ENCODE data around the gene DENND4B.
"Not testable (repeated sequence)": the region's sequence is repeated elsewhere in the genome, so short reads cannot be mapped to it uniquely, and the experiment has no call there.

DENND4B gene

GRCh38 chr1:153916297-153916696 is 30.2 kb downstream of the DENND4B start:
- DNase-seq (no peak), ATAC-seq (no peak)
- no peak overlapping the region for H3K4me3 Mint-ChIP-seq
- H3K36me3 Mint-ChIP-seq (ENCODE audit: low read depth): peaks cover 16% of the 10 kb centered on the region
- H3K27me3 Mint-ChIP-seq: no peaks in the 10 kb centered on the region
- no peak overlapping the region for H3K27ac Mint-ChIP-seq
- no peaks in the 10 kb centered on the region for H3K9me3 Mint-ChIP-seq
- H3K4me1 Mint-ChIP-seq: peaks cover 68% of the 10 kb centered on the region

GRCh38 chr1:153912349-153912748 is 34.2 kb downstream of the DENND4B start:
- DNase-seq (no peak), ATAC-seq (no peak)
- no peak overlapping the region for H3K27ac Mint-ChIP-seq
- H3K27me3 Mint-ChIP-seq: no peaks in the 10 kb centered on the region
- H3K4me1 Mint-ChIP-seq: peaks cover 36% of the 10 kb centered on the region
- no peak overlapping the region for H3K4me3 Mint-ChIP-seq
- H3K9me3 Mint-ChIP-seq: peaks cover under 1% of the 10 kb centered on the region
- H3K36me3 Mint-ChIP-seq (ENCODE audit: low read depth): peaks cover 21% of the 10 kb centered on the region

GRCh38 chr1:153910560-153910959 is 36.0 kb downstream of the DENND4B start:
- H3K4me3 Mint-ChIP-seq, H3K27me3 Mint-ChIP-seq, H3K27ac Mint-ChIP-seq, DNase-seq, ATAC-seq, H3K9me3 Mint-ChIP-seq: not testable (repeated sequence)
- peaks cover 37% of the 10 kb centered on the region for H3K4me1 Mint-ChIP-seq
- H3K36me3 Mint-ChIP-seq (ENCODE audit: low read depth): peaks cover 28% of the 10 kb centered on the region

- Mint-ChIP-seq H3K27me3 (no peaks in the 10 kb centered on the region), H3K4me3 (no peak overlapping the region), H3K9me3 (peaks cover 5% of the 10 kb centered on the region), H3K27ac (no peak overlapping the region), H3K36me3 (ENCODE audit: low read depth) (peaks cover 28% of the 10 kb centered on the region), H3K4me1 (peaks cover 42% of the 10 kb centered on the region)
- DNase-seq (no peak), ATAC-seq (no peak)
Measured at GRCh38 chr1:153908071-153908470, 38.4 kb downstream of the DENND4B start.

GRCh38 chr1:153907134-153907533 is 39.4 kb downstream of the DENND4B start:
- Mint-ChIP-seq H3K27me3 (no peaks in the 10 kb centered on the region), H3K9me3 (peaks cover 5% of the 10 kb centered on the region), H3K4me1 (peaks cover 36% of the 10 kb centered on the region), H3K36me3 (ENCODE audit: low read depth) (peaks cover 27% of the 10 kb centered on the region), H3K27ac (peak overlapping the region; percentile 59), H3K4me3 (no peak overlapping the region)
- DNase-seq: no peak
- no peak for ATAC-seq

- no peaks in the 10 kb centered on the region for H3K27me3 Mint-ChIP-seq
- peaks cover 22% of the 10 kb centered on the region for H3K36me3 Mint-ChIP-seq (ENCODE audit: low read depth)
- H3K4me1 Mint-ChIP-seq: peaks cover 30% of the 10 kb centered on the region
- DNase-seq (no peak), ATAC-seq (no peak)
- no peak overlapping the region for H3K4me3 Mint-ChIP-seq
- H3K9me3 Mint-ChIP-seq: peaks cover 5% of the 10 kb centered on the region
- H3K27ac Mint-ChIP-seq: peak overlapping the region; percentile 18
Measured at GRCh38 chr1:153906396-153906795, 40.1 kb downstream of the DENND4B start.

GRCh38 chr1:153905908-153906307 is 40.6 kb downstream of the DENND4B start:
- DNase-seq, H3K9me3 Mint-ChIP-seq, ATAC-seq, H3K4me3 Mint-ChIP-seq, H3K27me3 Mint-ChIP-seq: not testable (repeated sequence)
- peak overlapping the region; percentile 18 for H3K27ac Mint-ChIP-seq
- H3K4me1 Mint-ChIP-seq: peaks cover 27% of the 10 kb centered on the region
- H3K36me3 Mint-ChIP-seq (ENCODE audit: low read depth): peaks cover 21% of the 10 kb centered on the region

GRCh38 chr1:153903841-153904455 is 42.6 kb downstream of the DENND4B start:
- Mint-ChIP-seq H3K9me3 (peaks cover 5% of the 10 kb centered on the region), H3K36me3 (ENCODE audit: low read depth) (peaks cover 25% of the 10 kb centered on the region), H3K27ac (no peak overlapping the region), H3K27me3 (no peaks in the 10 kb centered on the region), H3K4me1 (peaks cover 27% of the 10 kb centered on the region), H3K4me3 (no peak overlapping the region)
- DNase-seq (no peak), ATAC-seq (no peak)

- ATAC-seq (no peak), DNase-seq (no peak)
- Mint-ChIP-seq H3K36me3 (ENCODE audit: low read depth) (peaks cover 17% of the 10 kb centered on the region), H3K4me1 (peaks cover 10% of the 10 kb centered on the region), H3K9me3 (no peaks in the 10 kb centered on the region), H3K27ac (peak overlapping the region; percentile 46), H3K27me3 (no peaks in the 10 kb centered on the region), H3K4me3 (no peak overlapping the region)
Measured at GRCh38 chr1:153899509-153899908, 47.0 kb downstream of the DENND4B start.

- H3K27ac Mint-ChIP-seq, H3K4me1 Mint-ChIP-seq, H3K9me3 Mint-ChIP-seq, H3K4me3 Mint-ChIP-seq, DNase-seq, ATAC-seq, H3K27me3 Mint-ChIP-seq: not testable (repeated sequence)
- peaks cover 19% of the 10 kb centered on the region for H3K36me3 Mint-ChIP-seq (ENCODE audit: low read depth)
Measured at GRCh38 chr1:153895866-153896265, 50.7 kb downstream of the DENND4B start.

- not testable (repeated sequence) for H3K27me3 Mint-ChIP-seq, H3K27ac Mint-ChIP-seq, H3K9me3 Mint-ChIP-seq, ATAC-seq, DNase-seq, H3K4me3 Mint-ChIP-seq
- Mint-ChIP-seq H3K4me1 (peaks cover 39% of the 10 kb centered on the region), H3K36me3 (ENCODE audit: low read depth) (peaks cover 21% of the 10 kb centered on the region)
Measured at GRCh38 chr1:153891042-153891441, 55.5 kb downstream of the DENND4B start.

- Mint-ChIP-seq H3K4me1 (peaks cover 40% of the 10 kb centered on the region), H3K27me3 (no peaks in the 10 kb centered on the region), H3K36me3 (ENCODE audit: low read depth) (peaks cover 21% of the 10 kb centered on the region), H3K27ac (peak overlapping the region; percentile 47), H3K4me3 (peak overlapping the region; percentile 24), H3K9me3 (no peaks in the 10 kb centered on the region)
- ATAC-seq: no peak
- no peak for DNase-seq
Measured at GRCh38 chr1:153888533-153888932, 58.0 kb downstream of the DENND4B start.

GRCh38 chr1:153886127-153886526 is 60.4 kb downstream of the DENND4B start:
- H3K27me3 Mint-ChIP-seq: no peaks in the 10 kb centered on the region
- H3K36me3 Mint-ChIP-seq (ENCODE audit: low read depth): peaks cover 20% of the 10 kb centered on the region
- DNase-seq: no peak
- ATAC-seq: no peak
- peaks cover 39% of the 10 kb centered on the region for H3K4me1 Mint-ChIP-seq
- H3K4me3 Mint-ChIP-seq: no peak overlapping the region
- H3K27ac Mint-ChIP-seq: no peak overlapping the region
- no peaks in the 10 kb centered on the region for H3K9me3 Mint-ChIP-seq

GRCh38 chr1:153883223-153883622 is 63.3 kb downstream of the DENND4B start:
- H3K4me3 Mint-ChIP-seq: no peak overlapping the region
- no peak overlapping the region for H3K27ac Mint-ChIP-seq

GRCh38 chr1:153882296-153882912 is 64.1 kb downstream of the DENND4B start:
- H3K27ac Mint-ChIP-seq: no peak overlapping the region
- H3K27me3 Mint-ChIP-seq: no peaks in the 10 kb centered on the region
- ATAC-seq (peak; percentile 44), DNase-seq (no peak)
- H3K4me1 Mint-ChIP-seq: peaks cover 22% of the 10 kb centered on the region
- peaks cover 6% of the 10 kb centered on the region for H3K36me3 Mint-ChIP-seq (ENCODE audit: low read depth)
- no peaks in the 10 kb centered on the region for H3K9me3 Mint-ChIP-seq
- H3K4me3 Mint-ChIP-seq: no peak overlapping the region

More at GRCh38 chr1:153883223-153883622, 63.3 kb downstream of the DENND4B start:
- ATAC-seq: no peak
- peaks cover 28% of the 10 kb centered on the region for H3K4me1 Mint-ChIP-seq
- H3K9me3 Mint-ChIP-seq: no peaks in the 10 kb centered on the region
- DNase-seq: no peak
- H3K36me3 Mint-ChIP-seq (ENCODE audit: low read depth): peaks cover 9% of the 10 kb centered on the region
- H3K27me3 Mint-ChIP-seq: no peaks in the 10 kb centered on the region

Measured in activated naive CD8-positive, alpha-beta T cell treated with anti-CD3 and anti-CD28 coated beads, Interleukin-2, amount 50 U/mL, for 24 hours (primary cell).